ENCODE measurements around the gene SMARCB1. TPM values are rescaled to one million over a fixed set of nuclear protein-coding genes. Genes with fewer than 3 reads are reported as not detected.

SMARCB1 gene
- total and polyA plus RNA-seq, 10 donors: 64.2 to 166 (median 85.8) TPM

GRCh38 chr22:23878219-23878618 lies 91.5 kb downstream of the SMARCB1 start:
- Histone ChIP-seq H3K9me3 (no peaks in the 10 kb centered on the region), H3K4me1 (no peaks in the 10 kb centered on the region), H3K36me3 (peaks cover 0 to 82% (median 17%) of the 10 kb centered on the region in 6 donors), H3K27ac (no peak overlapping the region), H3K4me3 (no peak overlapping the region), H3K27me3 (replicated peaks in 1 of 7) (no peaks in the 10 kb centered on the region)
- peak; percentile 10 for DNase-seq
- WGBS, 5 donors: 87 to 99% (median 94%) methylated on average over 7 of the region's 7 CpGs
- intact Hi-C loops (cut with DNase I; ENCODE audit: low total_unique reads): no loop called here
- TF ChIP-seq CTCF (IDR thresholded peaks at IDR 0.05 in 8 of 11, conservative IDR thresholded peaks at IDR 0.05 in 3 of 11) (no peak), POLR2AphosphoS5 (IDR thresholded peaks at IDR 0.05) (no peak), POLR2A (IDR thresholded peaks at IDR 0.05) (no peak)

DNA sequence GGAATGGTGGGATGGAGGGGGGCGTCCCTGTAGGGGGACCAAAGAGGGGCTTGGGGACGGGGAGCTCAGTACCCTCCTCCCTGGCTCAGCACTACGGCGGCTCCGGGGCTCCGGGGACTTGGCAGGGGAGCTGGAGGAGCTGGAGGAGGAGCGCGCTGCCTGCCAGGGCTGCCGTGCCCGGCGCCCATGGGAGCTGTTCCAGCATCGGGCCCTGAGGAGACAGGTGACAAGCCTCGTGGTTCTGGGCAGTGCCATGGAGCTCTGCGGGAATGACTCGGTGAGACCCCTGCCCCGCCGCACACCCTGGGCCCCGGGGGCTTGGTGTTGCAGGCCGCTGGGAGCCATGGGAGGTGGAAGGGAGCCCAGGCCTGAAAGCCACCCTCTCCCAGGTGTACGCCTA lies 95.6 kb downstream of the SMARCB1 start:
- Histone ChIP-seq H3K4me1 (no peaks in the 10 kb centered on the region), H3K4me3 (no peak overlapping the region), H3K36me3 (peaks cover 0 to 64% (median 8%) of the 10 kb centered on the region in 6 donors), H3K9me3 (no peaks in the 10 kb centered on the region), H3K27me3 (replicated peaks in 1 of 7) (no peaks in the 10 kb centered on the region), H3K27ac (no peak overlapping the region)
- no peak for DNase-seq
- TF ChIP-seq POLR2A (IDR thresholded peaks at IDR 0.05): no peak
- TF ChIP-seq CTCF (IDR thresholded peaks at IDR 0.05 in 8 of 11, conservative IDR thresholded peaks at IDR 0.05 in 3 of 11): no peak
- no peak for TF ChIP-seq POLR2AphosphoS5 (IDR thresholded peaks at IDR 0.05)
- intact Hi-C loops (cut with DNase I; ENCODE audit: low total_unique reads): no loop called here
- 87 to 95% (median 88%) methylated on average over 8 to 20 of the region's 20 CpGs for WGBS, 5 donors

GRCh38 chr22:23883658-23884057 lies 96.9 kb downstream of the SMARCB1 start:
- H3K4me3 ChIP-seq: no peak overlapping the region
- DNase-seq: no peak
- H3K36me3 ChIP-seq: peaks cover 0 to 52% (median 0%) of the 10 kb centered on the region in 6 donors
- H3K9me3 ChIP-seq: no peaks in the 10 kb centered on the region
- no peaks in the 10 kb centered on the region for H3K4me1 ChIP-seq
- intact Hi-C loops (cut with DNase I; ENCODE audit: low total_unique reads): no loop called here
- 89 to 100% (median 96%) methylated on average over 3 to 9 of the region's 9 CpGs for WGBS, 5 donors
- TF ChIP-seq POLR2AphosphoS5 (IDR thresholded peaks at IDR 0.05): no peak
- no peak for TF ChIP-seq POLR2A (IDR thresholded peaks at IDR 0.05)
- TF ChIP-seq CTCF (IDR thresholded peaks at IDR 0.05 in 8 of 11, conservative IDR thresholded peaks at IDR 0.05 in 3 of 11): no peak
- no peak overlapping the region for H3K27ac ChIP-seq
- H3K27me3 ChIP-seq (replicated peaks in 1 of 7): no peaks in the 10 kb centered on the region

DNA sequence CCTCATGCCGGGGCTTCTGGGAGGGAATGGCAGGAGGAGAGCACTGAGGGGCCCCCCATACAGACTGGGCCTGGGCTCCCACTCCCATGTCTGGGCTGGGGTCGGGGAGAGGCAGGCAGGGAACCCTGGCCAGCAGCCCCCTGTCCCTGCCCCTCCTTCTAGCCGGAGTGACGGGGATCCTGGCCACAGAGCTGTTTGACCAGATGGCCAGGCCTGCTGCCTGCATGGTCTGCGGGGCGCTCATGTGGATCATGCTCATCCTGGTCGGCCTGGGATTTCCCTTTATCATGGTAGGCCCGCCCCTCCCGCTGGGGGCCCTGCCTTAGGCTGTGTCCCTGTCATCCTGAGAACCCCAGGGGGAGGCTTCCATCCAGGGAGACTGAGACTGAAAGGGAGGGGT lies 97.4 kb downstream of the SMARCB1 start:
- no peak for TF ChIP-seq POLR2AphosphoS5 (IDR thresholded peaks at IDR 0.05)
- no peak for TF ChIP-seq POLR2A (IDR thresholded peaks at IDR 0.05)
- no peak for TF ChIP-seq CTCF (IDR thresholded peaks at IDR 0.05 in 8 of 11, conservative IDR thresholded peaks at IDR 0.05 in 3 of 11)
- 87 to 100% (median 98%) methylated on average over 3 to 9 of the region's 9 CpGs for WGBS, 5 donors
- no peaks in the 10 kb centered on the region for H3K4me1 ChIP-seq
- peaks cover 0 to 47% (median 0%) of the 10 kb centered on the region in 6 donors for H3K36me3 ChIP-seq
- no peaks in the 10 kb centered on the region for H3K27me3 ChIP-seq (replicated peaks in 1 of 7)
- no peak overlapping the region for H3K4me3 ChIP-seq
- H3K9me3 ChIP-seq: no peaks in the 10 kb centered on the region
- H3K27ac ChIP-seq: no peak overlapping the region
- intact Hi-C loops (cut with DNase I; ENCODE audit: low total_unique reads): no loop called here
- no peak for DNase-seq

Small RNA genes within 50 kb of the gene (small RNA-seq; reads per million reads assigned to genes)
- gene RN7SL268P: 0 reads per million in 4 donors

Other genes starting within 250 kb of the SMARCB1 start
- not detected for gene IGLL1, start 206.7 kb upstream of the SMARCB1 start, total RNA-seq
- under 1 TPM in 1 of 3 donors, not detected in 2; 0.26 TPM for gene IGLL1, start 206.7 kb upstream of the SMARCB1 start, polyA plus RNA-seq
- gene DRICH1, start 154.6 kb upstream of the SMARCB1 start, total RNA-seq: 1 to 10 TPM in 3 of 7 donors, under 1 TPM in 1, not detected in 3; 0.44 to 2.5 (median 2.2) TPM
- gene DRICH1, start 154.6 kb upstream of the SMARCB1 start, polyA plus RNA-seq: 1 to 10 TPM in 2 of 3 donors, under 1 TPM in 1; 0.29 to 2.2 (median 1.6) TPM
- gene RGL4, start 96.0 kb upstream of the SMARCB1 start, total RNA-seq: 10 to 100 TPM in 6 of 7 donors, 1 to 10 TPM in 1; 9.6 to 46.6 (median 23.0) TPM
- 10 to 100 TPM; 10.5 to 19.5 (median 15.7) TPM for gene RGL4, start 96.0 kb upstream of the SMARCB1 start, polyA plus RNA-seq
- gene ZNF70, start 35.9 kb upstream of the SMARCB1 start, total RNA-seq: 1 to 10 TPM; 5.0 to 7.4 (median 6.0) TPM
- gene ZNF70, start 35.9 kb upstream of the SMARCB1 start, polyA plus RNA-seq: 1 to 10 TPM in 1 of 3 donors, under 1 TPM in 2; 0.55 to 1.3 (median 0.72) TPM
- gene VPREB3, start 32.5 kb upstream of the SMARCB1 start, total RNA-seq: 100 to 1,000 TPM in 1 of 7 donors, 10 to 100 TPM in 6; 24.9 to 103 (median 49.5) TPM
- gene VPREB3, start 32.5 kb upstream of the SMARCB1 start, polyA plus RNA-seq: 100 to 1,000 TPM; 315 to 472 (median 377) TPM
- under 1 TPM in 4 of 7 donors, not detected in 3; 0.44 to 0.97 (median 0.76) TPM for gene C22orf15, start 24.0 kb upstream of the SMARCB1 start, total RNA-seq
- 1 to 10 TPM in 1 of 3 donors, under 1 TPM in 2; 0.29 to 1.4 (median 0.59) TPM for gene C22orf15, start 24.0 kb upstream of the SMARCB1 start, polyA plus RNA-seq
- 100 to 1,000 TPM in 1 of 7 donors, 10 to 100 TPM in 6; 16.8 to 101 (median 83.4) TPM for gene CHCHD10, start 19.0 kb upstream of the SMARCB1 start, total RNA-seq
- 100 to 1,000 TPM; 117 to 189 (median 167) TPM for gene CHCHD10, start 19.0 kb upstream of the SMARCB1 start, polyA plus RNA-seq
- 10 to 100 TPM in 1 of 7 donors, 1 to 10 TPM in 5, under 1 TPM in 1; 0.66 to 11.0 (median 3.3) TPM for gene MMP11, start 14.1 kb upstream of the SMARCB1 start, total RNA-seq
- 1 to 10 TPM; 4.4 to 6.8 (median 4.7) TPM for gene MMP11, start 14.1 kb upstream of the SMARCB1 start, polyA plus RNA-seq
- gene DERL3, start 52.0 kb downstream of the SMARCB1 start, total RNA-seq: 10 to 100 TPM; 10.2 to 62.8 (median 30.4) TPM
- 10 to 100 TPM; 16.1 to 18.8 (median 17.9) TPM for gene DERL3, start 52.0 kb downstream of the SMARCB1 start, polyA plus RNA-seq
- 10 to 100 TPM; 12.0 to 21.7 (median 16.9) TPM for gene SLC2A11, start 70.9 kb downstream of the SMARCB1 start, total RNA-seq
- gene SLC2A11, start 70.9 kb downstream of the SMARCB1 start, polyA plus RNA-seq: 10 to 100 TPM; 15.6 to 23.5 (median 16.2) TPM
- 100 to 1,000 TPM; 168 to 346 (median 211) TPM for gene MIF, start 107.4 kb downstream of the SMARCB1 start, total RNA-seq
- gene MIF, start 107.4 kb downstream of the SMARCB1 start, polyA plus RNA-seq: 100 to 1,000 TPM; 421 to 580 (median 501) TPM
- 10 to 100 TPM in 1 of 7 donors, 1 to 10 TPM in 6; 2.0 to 11.6 (median 3.7) TPM for gene GSTT2B, start 174.2 kb downstream of the SMARCB1 start, total RNA-seq
- 10 to 100 TPM in 1 of 3 donors, 1 to 10 TPM in 2; 4.7 to 11.6 (median 6.6) TPM for gene GSTT2B, start 174.2 kb downstream of the SMARCB1 start, polyA plus RNA-seq
- 1 to 10 TPM in 6 of 7 donors, not detected in 1; 2.3 to 5.0 (median 2.3) TPM for gene DDTL, start 179.9 kb downstream of the SMARCB1 start, total RNA-seq
- 1 to 10 TPM; 1.0 to 3.0 (median 1.5) TPM for gene DDTL, start 179.9 kb downstream of the SMARCB1 start, polyA plus RNA-seq
- gene DDT, start 187.5 kb downstream of the SMARCB1 start, total RNA-seq: 100 to 1,000 TPM in 1 of 7 donors, 10 to 100 TPM in 6; 63.4 to 112 (median 67.8) TPM
- gene DDT, start 187.5 kb downstream of the SMARCB1 start, polyA plus RNA-seq: 100 to 1,000 TPM; 138 to 224 (median 154) TPM
- under 1 TPM in 2 of 7 donors, not detected in 5; 0.44 to 0.95 TPM for gene GSTT2, start 193.2 kb downstream of the SMARCB1 start, total RNA-seq
- gene GSTT2, start 193.2 kb downstream of the SMARCB1 start, polyA plus RNA-seq: 1 to 10 TPM in 1 of 3 donors, under 1 TPM in 2; 0.16 to 1.3 (median 0.41) TPM
- gene GSTT4, start 218.5 kb downstream of the SMARCB1 start, total RNA-seq: not detected
- not detected for gene GSTT4, start 218.5 kb downstream of the SMARCB1 start, polyA plus RNA-seq
- gene CABIN1, start 224.3 kb downstream of the SMARCB1 start, total RNA-seq: 10 to 100 TPM; 51.3 to 89.5 (median 74.9) TPM
- 10 to 100 TPM; 25.5 to 44.1 (median 39.6) TPM for gene CABIN1, start 224.3 kb downstream of the SMARCB1 start, polyA plus RNA-seq